HL-60 (cell line): Measurements from ENCODE around the gene FAM184B.

Experiments used
- DNase-seq, 2 experiments: peaks; one replicate each; pipeline ENCODE4 v3.0.0-alpha.2; 2010 to 2020; ENCODE audit warnings: low read depth in 1 of 2, low spot score in 1 of 2
- H3K27ac ChIP-seq: fragments of 250-450 bp; sonication (Bioruptor Pico); replicated peaks from 2 replicates; pipeline ENCODE4 v1.5.1; 2020; ENCODE audit warnings: mild to moderate bottlenecking, moderate library complexity
- H3K27me3 ChIP-seq: fragments of 250-450 bp; sonication (Bioruptor Pico); 2 replicates; pipeline ENCODE4 v1.5.1; 2021; ENCODE audit warnings: mild to moderate bottlenecking, moderate library complexity; ENCODE audit not compliant: insufficient read depth, poor library complexity, severe bottlenecking
- H3K4me3 ChIP-seq: replicated peaks from 2 replicates; pipeline ENCODE4 v1.5.1; 2011; ENCODE audit warnings: mild to moderate bottlenecking, control low read depth, low read length; ENCODE audit not compliant: insufficient read depth
- GABPA ChIP-seq: IDR thresholded peaks from 2 replicates; pipeline ENCODE4 v1.6.1; 2012; ENCODE audit warnings: low read depth
- POLR2AphosphoS5 ChIP-seq: IDR thresholded peaks from 2 replicates; pipeline ENCODE4 v1.6.1; 2012; ENCODE audit warnings: low read depth
- REST ChIP-seq: IDR thresholded peaks from 2 replicates; pipeline ENCODE4 v1.6.1; 2012; ENCODE audit warnings: low read depth; ENCODE audit not compliant: insufficient replicate concordance
- SPI1 ChIP-seq: IDR thresholded peaks from 2 replicates; pipeline ENCODE4 v1.6.1; 2012; ENCODE audit warnings: low read depth, mild to moderate bottlenecking, borderline replicate concordance
- TF ChIP-seq, protein P1 (sequence below): IDR thresholded peaks from one replicate; pipeline ENCODE4 v1.5.1; 2011; ENCODE audit warnings: low read length, control low read depth, inconsistent platforms; ENCODE audit not compliant: insufficient read depth

Gene FAM184B

GRCh38 chr4:17702641-17703040 is 78.8 kb downstream of the FAM184B start:
- DNase-seq: no peak
- TF ChIP-seq REST (no peak), POLR2AphosphoS5 (no peak), SPI1 (no peak), GABPA (no peak)
- TF ChIP-seq, protein P1, sequence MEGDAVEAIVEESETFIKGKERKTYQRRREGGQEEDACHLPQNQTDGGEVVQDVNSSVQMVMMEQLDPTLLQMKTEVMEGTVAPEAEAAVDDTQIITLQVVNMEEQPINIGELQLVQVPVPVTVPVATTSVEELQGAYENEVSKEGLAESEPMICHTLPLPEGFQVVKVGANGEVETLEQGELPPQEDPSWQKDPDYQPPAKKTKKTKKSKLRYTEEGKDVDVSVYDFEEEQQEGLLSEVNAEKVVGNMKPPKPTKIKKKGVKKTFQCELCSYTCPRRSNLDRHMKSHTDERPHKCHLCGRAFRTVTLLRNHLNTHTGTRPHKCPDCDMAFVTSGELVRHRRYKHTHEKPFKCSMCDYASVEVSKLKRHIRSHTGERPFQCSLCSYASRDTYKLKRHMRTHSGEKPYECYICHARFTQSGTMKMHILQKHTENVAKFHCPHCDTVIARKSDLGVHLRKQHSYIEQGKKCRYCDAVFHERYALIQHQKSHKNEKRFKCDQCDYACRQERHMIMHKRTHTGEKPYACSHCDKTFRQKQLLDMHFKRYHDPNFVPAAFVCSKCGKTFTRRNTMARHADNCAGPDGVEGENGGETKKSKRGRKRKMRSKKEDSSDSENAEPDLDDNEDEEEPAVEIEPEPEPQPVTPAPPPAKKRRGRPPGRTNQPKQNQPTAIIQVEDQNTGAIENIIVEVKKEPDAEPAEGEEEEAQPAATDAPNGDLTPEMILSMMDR: no peak
- no peak overlapping the region for H3K4me3 ChIP-seq
- no peak overlapping the region for H3K27ac ChIP-seq
- no peaks in the 10 kb centered on the region for H3K27me3 ChIP-seq

GRCh38 chr4:17701882-17702281 is 79.5 kb downstream of the FAM184B start:
- Histone ChIP-seq H3K4me3 (no peak overlapping the region), H3K27me3 (no peaks in the 10 kb centered on the region), H3K27ac (no peak overlapping the region)
- TF ChIP-seq GABPA: no peak
- DNase-seq: no peak

- TF ChIP-seq GABPA: no peak
- TF ChIP-seq REST: no peak
- no peak for TF ChIP-seq POLR2AphosphoS5
- TF ChIP-seq, protein P1: no peak
- TF ChIP-seq SPI1: no peak
- H3K27me3 ChIP-seq: no peaks in the 10 kb centered on the region
- no peak for DNase-seq
- no peak overlapping the region for H3K27ac ChIP-seq
- H3K4me3 ChIP-seq: no peak overlapping the region
Observed at GRCh38 chr4:17701138-17701839, 80.1 kb downstream of the FAM184B start.

GRCh38 chr4:17699380-17699779 is 82.0 kb downstream of the FAM184B start:
- Histone ChIP-seq H3K27ac (no peak overlapping the region), H3K4me3 (no peak overlapping the region), H3K27me3 (no peaks in the 10 kb centered on the region)
- TF ChIP-seq, protein P1: no peak
- TF ChIP-seq POLR2AphosphoS5 (no peak), GABPA (no peak), REST (no peak), SPI1 (no peak)
- no peak for DNase-seq
